SK-N-SH treated with all-trans-retinoic acid at 6 μM for 48 hours (cell line): ENCODE results near the gene DISP3.

ENCODE experiments used
- ATAC-seq: fragments of 200-7000 bp; cut with Tn5 transposase; 3 replicates; pipeline ENCODE4 v1.9.1; 2020; ENCODE audit warnings: mild to moderate bottlenecking, moderate library complexity
- BACH2 ChIP-seq: fragments of 250-450 bp; sonication (Bioruptor Pico); IDR thresholded peaks from 2 replicates; pipeline ENCODE4 v1.9.0; 2021; ENCODE audit warnings: mild to moderate bottlenecking, borderline replicate concordance
- CREB5 ChIP-seq: fragments of 250-450 bp; sonication (Bioruptor Pico); IDR thresholded peaks from 2 replicates; pipeline ENCODE4 v1.5.1; 2020; ENCODE audit warnings: low read depth, mild to moderate bottlenecking, moderate library complexity
- ESRRG ChIP-seq: fragments of 250-450 bp; sonication (Bioruptor Pico); IDR thresholded peaks from 2 replicates; pipeline ENCODE4 v1.6.1; 2021; ENCODE audit warnings: mild to moderate bottlenecking
- GLIS3 ChIP-seq: fragments of 250-450 bp; sonication (Bioruptor Pico); IDR thresholded peaks from 2 replicates; pipeline ENCODE4 v1.5.0; 2020; ENCODE audit warnings: mild to moderate bottlenecking, moderate library complexity
- ISL1 ChIP-seq: fragments of 250-450 bp; sonication (Bioruptor Pico); IDR thresholded peaks from 2 replicates; pipeline ENCODE4 v2.1.2; 2022; ENCODE audit warnings: mild to moderate bottlenecking, moderate library complexity
- OSR1 ChIP-seq: fragments of 250-450 bp; sonication (Bioruptor Pico); IDR thresholded peaks from 2 replicates; pipeline ENCODE4 v1.8.0; 2022; ENCODE audit warnings: moderate library complexity, mild to moderate bottlenecking, inconsistent platforms
- POU6F1 ChIP-seq: fragments of 250-450 bp; sonication (Bioruptor Pico); IDR thresholded peaks from 2 replicates; pipeline ENCODE4 v1.8.0; 2021; ENCODE audit warnings: low read depth, mild to moderate bottlenecking, moderate library complexity, borderline replicate concordance
- RARB ChIP-seq: fragments of 250-450 bp; sonication (Bioruptor Pico); IDR thresholded peaks from 2 replicates; pipeline ENCODE4 v1.8.0; 2021; ENCODE audit warnings: mild to moderate bottlenecking, moderate library complexity
- SNAI2 ChIP-seq: fragments of 250-450 bp; sonication (Bioruptor Pico); IDR thresholded peaks from 2 replicates; pipeline ENCODE4 v1.5.0; 2020; ENCODE audit warnings: mild to moderate bottlenecking, moderate library complexity
- TCF4 ChIP-seq: fragments of 250-450 bp; sonication (Bioruptor Pico); IDR thresholded peaks from 2 replicates; pipeline ENCODE4 v1.8.0; 2021; ENCODE audit warnings: mild to moderate bottlenecking, moderate library complexity, borderline replicate concordance
- TOX ChIP-seq: fragments of 250-450 bp; sonication (Bioruptor Pico); IDR thresholded peaks from 2 replicates; pipeline ENCODE4 v1.8.0; 2021; ENCODE audit warnings: mild to moderate bottlenecking, moderate library complexity, borderline replicate concordance
- TSHZ2 ChIP-seq: fragments of 250-450 bp; sonication (Bioruptor Pico); IDR thresholded peaks from 2 replicates; pipeline ENCODE4 v1.5.0; 2020; ENCODE audit warnings: mild to moderate bottlenecking, moderate library complexity
- ZNF565 ChIP-seq: fragments of 450-650 bp; formaldehyde crosslinking; conservative IDR thresholded peaks from 2 replicates; pipeline ENCODE4 v1.5.0; 2020; ENCODE audit warnings: low read depth, mild to moderate bottlenecking, moderate library complexity
- ZNF8 ChIP-seq: fragments of 450-650 bp; formaldehyde crosslinking; IDR thresholded peaks from 2 replicates; pipeline ENCODE4 v1.5.0; 2020; ENCODE audit warnings: mild to moderate bottlenecking, moderate library complexity
- TF ChIP-seq, protein P1 (sequence below): fragments of 250-450 bp; sonication (Bioruptor Pico); IDR thresholded peaks from 2 replicates; pipeline ENCODE4 v1.5.1; 2021; ENCODE audit warnings: mild to moderate bottlenecking, moderate library complexity
- TF ChIP-seq, protein P2 (sequence below): fragments of 250-450 bp; sonication (Bioruptor Pico); IDR thresholded peaks from 2 replicates; pipeline ENCODE4 v1.8.0; 2020; ENCODE audit warnings: mild to moderate bottlenecking, moderate library complexity, borderline replicate concordance

DISP3 gene

DNA sequence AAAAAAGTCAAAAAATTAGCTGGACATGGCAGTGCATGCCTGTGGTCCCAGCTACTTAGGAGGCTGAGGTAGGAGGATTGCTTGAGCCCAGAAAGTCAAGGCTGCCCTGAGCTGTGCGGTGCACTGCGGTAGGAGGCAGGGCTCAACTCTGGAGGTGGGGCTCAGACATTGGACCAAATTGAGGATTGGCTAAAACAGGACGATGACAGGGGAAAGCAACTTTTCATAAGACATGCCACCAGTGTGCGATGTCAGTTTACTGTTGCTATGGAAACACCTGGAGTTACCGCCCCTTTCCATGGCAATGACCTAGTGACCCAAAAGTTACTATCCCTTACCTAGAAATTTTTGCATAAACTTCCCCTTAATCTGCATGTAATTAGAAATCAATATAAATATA, 85.3 kb downstream of the DISP3 start (continued):
- no peak for TF ChIP-seq TSHZ2 (CRISPR knock-in tag)

GRCh38 chr1:11566042-11566850, 87.3 kb downstream of the DISP3 start:
- ATAC-seq, result no peak
- no peak for TF ChIP-seq TCF4 (CRISPR knock-in tag)
- TF ChIP-seq, protein P1, sequence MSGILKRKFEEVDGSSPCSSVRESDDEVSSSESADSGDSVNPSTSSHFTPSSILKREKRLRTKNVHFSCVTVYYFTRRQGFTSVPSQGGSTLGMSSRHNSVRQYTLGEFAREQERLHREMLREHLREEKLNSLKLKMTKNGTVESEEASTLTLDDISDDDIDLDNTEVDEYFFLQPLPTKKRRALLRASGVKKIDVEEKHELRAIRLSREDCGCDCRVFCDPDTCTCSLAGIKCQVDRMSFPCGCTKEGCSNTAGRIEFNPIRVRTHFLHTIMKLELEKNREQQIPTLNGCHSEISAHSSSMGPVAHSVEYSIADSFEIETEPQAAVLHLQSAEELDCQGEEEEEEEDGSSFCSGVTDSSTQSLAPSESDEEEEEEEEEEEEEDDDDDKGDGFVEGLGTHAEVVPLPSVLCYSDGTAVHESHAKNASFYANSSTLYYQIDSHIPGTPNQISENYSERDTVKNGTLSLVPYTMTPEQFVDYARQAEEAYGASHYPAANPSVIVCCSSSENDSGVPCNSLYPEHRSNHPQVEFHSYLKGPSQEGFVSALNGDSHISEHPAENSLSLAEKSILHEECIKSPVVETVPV (CRISPR knock-in tag), result no peak
- no peak for TF ChIP-seq SNAI2 (CRISPR knock-in tag)
- TF ChIP-seq TSHZ2 (CRISPR knock-in tag), result no peak
- no peak for TF ChIP-seq TOX (CRISPR knock-in tag)
- no peak for TF ChIP-seq ZNF565 (CRISPR knock-in tag)
- TF ChIP-seq, protein P2, sequence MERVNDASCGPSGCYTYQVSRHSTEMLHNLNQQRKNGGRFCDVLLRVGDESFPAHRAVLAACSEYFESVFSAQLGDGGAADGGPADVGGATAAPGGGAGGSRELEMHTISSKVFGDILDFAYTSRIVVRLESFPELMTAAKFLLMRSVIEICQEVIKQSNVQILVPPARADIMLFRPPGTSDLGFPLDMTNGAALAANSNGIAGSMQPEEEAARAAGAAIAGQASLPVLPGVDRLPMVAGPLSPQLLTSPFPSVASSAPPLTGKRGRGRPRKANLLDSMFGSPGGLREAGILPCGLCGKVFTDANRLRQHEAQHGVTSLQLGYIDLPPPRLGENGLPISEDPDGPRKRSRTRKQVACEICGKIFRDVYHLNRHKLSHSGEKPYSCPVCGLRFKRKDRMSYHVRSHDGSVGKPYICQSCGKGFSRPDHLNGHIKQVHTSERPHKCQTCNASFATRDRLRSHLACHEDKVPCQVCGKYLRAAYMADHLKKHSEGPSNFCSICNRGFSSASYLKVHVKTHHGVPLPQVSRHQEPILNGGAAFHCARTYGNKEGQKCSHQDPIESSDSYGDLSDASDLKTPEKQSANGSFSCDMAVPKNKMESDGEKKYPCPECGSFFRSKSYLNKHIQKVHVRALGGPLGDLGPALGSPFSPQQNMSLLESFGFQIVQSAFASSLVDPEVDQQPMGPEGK (CRISPR knock-in tag), result no peak
- no peak for TF ChIP-seq ZNF8 (CRISPR knock-in tag)
- TF ChIP-seq POU6F1 (CRISPR knock-in tag), result no peak
- no peak for TF ChIP-seq ISL1

- ATAC-seq, result no peak
- TF ChIP-seq OSR1 (CRISPR knock-in tag), result no peak
- TF ChIP-seq RARB (CRISPR knock-in tag), result no peak
Measured at GRCh38 chr1:11567244-11568065, 88.5 kb downstream of the DISP3 start.

DNA sequence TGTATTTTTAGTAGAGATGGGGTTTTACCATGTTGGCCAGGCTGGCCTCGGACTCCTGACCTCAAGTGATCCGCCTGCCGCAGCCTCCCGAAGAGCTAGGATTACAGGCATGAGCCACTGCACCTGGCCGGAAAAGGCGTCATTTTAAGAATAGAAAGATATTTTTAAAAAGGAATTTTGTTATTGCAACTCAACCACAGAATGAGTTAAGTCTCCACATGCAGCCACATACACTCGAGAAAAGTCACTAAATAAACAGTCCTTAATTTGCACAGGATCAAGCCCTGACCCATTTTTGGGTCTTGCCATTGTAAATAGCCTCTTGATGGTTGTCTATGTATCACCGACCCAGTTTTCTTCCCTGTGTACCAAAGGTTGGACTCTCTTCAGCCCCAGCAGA, 89.7 kb downstream of the DISP3 start:
- ATAC-seq, result no peak

More for the DNA sequence above, 89.7 kb downstream of the DISP3 start:
- TF ChIP-seq ESRRG (no peak), ZNF8 (CRISPR knock-in tag) (no peak), OSR1 (CRISPR knock-in tag) (no peak), GLIS3 (no peak), CREB5 (no peak), BACH2 (no peak)
- TF ChIP-seq, protein P2 (CRISPR knock-in tag), result no peak
